RKO (cell line): Measurements from ENCODE around the gene PPFIBP1.
"Not testable (repeated sequence)": the region's sequence is repeated elsewhere in the genome, so short reads cannot be mapped to it uniquely, and the experiment has no call there.

Experiments used
- DNase-seq: peaks from one replicate; pipeline ENCODE4 v3.0.0-alpha.2; 2016; ENCODE audit warnings: low spot score

Gene PPFIBP1

DNA sequence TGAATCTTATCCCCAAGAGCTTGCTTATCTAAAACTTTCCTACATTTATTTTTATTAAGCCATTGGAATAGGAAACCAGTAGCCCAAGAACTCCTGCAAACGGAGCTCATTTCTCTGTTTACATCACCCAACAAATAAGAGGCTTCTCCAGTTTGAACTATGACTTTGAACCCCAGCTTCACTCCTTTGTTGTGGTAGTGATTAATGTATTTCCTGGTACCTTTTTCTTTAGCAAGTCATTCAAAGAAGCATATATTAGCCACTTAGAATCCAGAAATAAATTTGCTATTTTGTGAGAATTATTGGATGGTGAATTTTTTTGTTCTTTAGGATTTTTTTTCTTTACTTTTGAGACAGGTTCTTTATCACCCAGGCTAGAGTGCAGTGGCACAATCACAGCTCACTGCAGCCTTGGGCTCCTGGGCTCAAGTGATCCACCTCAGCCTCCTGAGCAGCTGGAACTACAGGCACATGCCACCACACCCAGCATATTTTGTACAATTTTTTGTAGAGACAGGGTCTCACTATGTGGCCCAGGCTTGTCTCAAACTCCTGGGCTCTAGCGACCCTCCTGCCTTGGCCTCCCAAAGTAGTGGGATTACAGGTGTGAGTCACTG, 104.0 kb downstream of the PPFIBP1 start:
- not testable (repeated sequence) for DNase-seq

DNA sequence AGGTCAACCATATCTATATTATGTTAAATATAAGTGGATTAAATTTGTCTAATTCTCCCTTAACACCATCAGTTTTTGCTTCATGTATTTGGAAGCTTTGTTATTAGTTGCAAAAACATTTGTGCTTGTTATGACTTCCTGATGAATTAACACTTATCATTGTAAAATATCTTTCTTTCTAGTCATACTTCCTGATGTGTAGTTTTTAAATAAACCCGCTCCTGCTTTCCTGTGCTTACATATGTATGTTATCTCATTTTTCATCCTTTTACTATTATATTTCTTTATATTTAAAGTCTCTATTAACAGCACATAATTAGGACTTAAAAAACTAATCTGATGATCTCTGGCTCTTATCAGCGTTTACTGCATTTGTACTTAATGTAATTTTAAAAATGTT, 106.2 kb downstream of the PPFIBP1 start:
- DNase-seq, result not testable (repeated sequence)

DNA sequence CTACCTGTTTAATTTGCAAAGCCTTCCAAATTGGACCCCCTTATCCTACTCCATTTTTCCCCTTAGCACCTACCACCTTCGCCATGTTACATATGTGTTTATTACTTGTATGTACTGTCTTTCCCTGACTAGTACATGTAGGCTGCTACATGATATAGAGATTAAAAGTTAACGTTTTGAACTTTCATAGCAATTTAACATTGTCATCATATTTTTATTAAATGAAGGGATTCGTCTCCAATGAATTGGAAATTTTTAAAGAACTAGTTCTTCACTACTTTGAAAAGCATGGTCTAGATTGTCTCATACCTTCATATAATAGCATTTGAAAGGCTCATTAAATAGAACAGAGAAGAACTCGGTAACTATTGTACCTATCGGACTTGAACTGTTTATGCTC, 107.4 kb downstream of the PPFIBP1 start:
- no peak for DNase-seq

DNA sequence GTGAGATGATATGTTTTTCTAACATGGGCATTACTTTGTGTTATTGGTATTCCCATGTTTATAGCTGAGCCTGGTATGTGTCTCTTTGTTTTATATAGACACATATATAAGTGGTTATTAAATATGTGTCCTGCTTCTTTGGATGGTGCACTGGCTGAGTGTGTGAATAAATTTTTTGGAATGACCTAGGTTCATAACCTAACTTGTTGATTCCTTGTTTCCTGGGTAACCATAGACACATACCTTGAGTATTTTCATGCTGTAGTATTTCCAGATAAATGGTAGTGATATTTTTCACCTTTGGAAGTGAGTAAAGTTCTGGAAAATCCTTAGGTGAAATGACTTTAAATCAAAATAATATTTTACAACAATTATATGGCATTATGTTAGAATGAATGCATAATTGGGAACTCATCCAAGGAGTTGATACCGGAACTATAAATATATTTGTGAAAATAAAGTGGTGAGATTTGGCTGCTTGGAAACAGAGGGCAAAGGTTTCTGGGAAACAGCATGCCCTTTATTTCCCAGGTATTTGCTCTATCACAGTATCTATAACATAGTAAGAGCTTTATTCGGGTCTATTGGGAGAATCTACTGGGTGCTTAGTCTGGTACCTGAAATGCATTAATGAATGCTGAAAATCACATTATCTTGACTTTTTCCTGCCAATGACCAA, 107.9 kb downstream of the PPFIBP1 start:
- DNase-seq, result no peak

DNA sequence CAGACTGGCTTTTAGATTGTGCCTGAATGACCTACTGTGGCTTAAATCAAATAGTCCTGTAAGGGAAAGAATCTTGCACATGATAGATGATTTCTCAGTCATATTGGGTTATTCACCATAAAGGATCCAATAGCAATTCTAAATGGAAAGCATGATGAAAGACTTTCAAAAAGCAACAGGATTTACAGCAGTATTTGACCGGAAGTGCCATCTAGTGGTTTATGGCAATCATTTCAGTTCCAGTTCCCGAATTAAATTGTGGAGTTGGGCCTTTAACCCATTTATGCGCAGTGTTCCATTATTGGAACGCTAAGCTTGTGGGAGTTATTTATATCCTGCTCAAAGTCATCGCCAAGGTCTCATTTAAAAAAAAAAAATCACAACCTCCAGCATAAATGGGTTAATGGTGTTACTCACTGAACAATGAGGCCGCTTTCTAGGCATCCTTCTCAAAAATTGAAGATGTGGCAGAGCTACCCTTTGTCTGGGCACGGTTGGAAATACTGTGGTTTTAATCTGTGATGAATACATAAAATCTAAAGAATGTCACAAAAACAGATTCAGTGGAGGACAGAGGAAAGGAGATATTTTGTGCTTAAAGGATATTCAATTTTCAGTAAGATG, 111.5 kb downstream of the PPFIBP1 start:
- peak; percentile 81 for DNase-seq

DNA sequence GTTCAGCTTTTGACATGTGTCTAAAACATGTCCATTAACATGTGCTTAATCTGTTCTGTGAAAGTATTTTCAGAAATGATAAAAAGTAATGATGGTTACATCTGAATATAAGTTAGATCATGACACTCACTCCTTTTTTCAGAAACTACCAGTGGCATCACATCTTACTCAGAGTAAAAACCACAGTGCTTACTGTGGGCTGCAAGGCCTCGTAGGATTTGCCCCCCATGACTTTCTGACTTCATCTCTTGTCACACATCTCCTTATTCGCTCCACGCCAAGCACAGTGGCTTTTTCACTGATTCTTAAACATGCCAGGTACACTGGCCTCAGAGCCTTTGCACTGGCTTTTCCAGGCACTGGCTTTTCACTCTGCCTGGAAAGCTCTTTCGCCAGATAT, 112.6 kb downstream of the PPFIBP1 start:
- not testable (repeated sequence) for DNase-seq

DNA sequence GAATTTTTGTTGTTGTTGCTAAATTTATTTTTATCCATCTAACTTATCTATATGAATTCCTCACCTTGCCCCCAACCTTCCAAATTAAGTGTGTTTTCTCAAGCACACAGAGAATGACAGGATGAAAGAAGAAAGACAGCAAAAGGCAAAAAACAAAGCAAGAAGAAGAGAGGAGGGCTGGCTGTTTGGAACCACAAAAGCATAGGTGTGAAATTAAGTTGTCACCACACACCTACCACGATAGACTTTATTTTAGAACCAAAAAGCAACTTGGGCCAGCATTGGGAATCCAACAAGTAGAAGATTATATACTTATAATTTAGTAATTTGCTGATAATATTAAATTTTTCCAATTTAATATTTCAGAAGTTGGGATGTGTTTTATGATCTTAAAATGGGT, 113.5 kb downstream of the PPFIBP1 start:
- DNase-seq, result no peak

DNA sequence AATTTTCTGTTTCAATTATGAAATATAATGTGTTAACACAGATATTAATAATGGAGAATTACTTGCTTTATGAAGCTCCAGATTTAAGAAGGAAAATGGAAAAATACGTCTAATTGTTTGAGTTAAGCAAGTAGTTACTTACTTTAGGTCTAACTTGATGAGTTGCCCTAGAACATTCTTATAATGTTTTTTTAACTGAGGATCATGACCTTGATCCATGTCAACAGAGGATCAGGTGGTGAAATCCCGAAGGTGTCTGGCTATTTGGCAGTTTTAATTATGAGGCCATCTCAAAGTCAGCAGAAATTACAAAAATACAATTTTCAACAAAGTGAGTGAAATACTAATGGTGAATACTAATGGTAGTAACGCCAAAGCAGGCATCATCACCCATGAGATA, 115.3 kb downstream of the PPFIBP1 start:
- DNase-seq, result no peak

DNA sequence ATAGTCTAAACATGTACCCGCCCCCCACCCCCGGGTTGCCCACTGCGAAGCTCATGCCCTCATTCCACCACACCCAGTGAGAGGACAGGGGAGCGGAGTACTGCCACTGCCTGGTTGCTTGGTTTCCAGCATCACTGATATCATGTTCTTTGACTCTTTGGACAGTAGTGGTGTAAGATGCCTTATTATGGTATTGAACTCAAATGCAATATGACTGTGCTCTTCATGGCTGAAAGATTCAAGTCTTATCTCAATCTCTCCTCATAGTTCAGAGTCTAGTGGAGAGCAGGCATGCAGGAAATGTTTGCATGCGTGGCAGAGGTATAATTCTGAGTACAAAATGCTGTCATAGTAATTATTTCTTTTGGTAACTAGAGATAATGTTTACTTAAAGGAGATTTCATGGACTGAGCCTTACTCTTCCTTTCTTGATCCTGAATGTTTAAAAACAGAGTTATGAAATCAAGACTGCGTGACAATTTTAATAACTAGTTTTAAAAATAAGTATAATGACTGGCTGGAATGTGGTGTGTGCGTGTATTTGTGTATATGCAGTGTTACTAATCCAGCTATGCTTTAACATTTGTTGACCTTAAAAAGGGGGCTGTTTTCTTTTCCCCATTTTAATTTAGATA, 116.7 kb downstream of the PPFIBP1 start:
- not testable (repeated sequence) for DNase-seq

DNA sequence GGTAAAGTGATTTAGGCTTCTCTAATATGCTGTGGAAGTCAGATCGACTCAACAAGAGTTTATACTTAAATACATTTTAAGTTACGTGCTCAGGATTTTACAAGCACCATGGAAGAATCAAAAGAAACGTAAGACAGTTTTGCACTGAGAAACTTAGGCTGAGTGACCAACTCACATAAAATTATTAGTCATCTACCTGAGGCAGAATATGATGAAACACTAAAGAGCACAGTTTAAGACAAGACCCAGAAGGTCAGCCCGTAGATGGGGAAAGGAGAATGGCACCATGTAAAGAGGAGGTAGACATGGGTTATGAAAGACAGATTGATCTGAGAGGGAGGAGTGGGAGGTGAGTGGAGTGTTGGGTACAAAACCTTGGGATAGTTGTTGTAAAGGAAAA, 118.4 kb downstream of the PPFIBP1 start:
- DNase-seq, result not testable (repeated sequence)

DNA sequence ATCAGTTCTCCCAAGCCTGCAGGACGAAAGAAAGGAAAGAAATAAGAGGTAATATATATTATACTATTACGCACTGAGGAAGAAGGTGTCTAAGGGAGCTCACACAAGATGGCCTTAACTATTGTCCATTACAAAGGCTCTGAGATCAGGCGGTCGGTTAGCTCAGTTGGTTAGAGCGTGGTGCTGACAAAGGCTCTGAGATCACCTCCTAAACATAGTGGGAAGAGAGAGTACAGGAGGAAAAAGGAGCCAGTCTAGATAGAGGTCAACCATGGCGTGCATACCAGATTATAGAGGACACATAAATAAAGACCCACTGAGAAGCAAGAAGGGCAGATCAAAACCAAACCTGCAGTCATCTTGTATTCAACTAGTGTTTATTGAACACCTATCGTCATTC, 118.9 kb downstream of the PPFIBP1 start:
- DNase-seq, result not testable (repeated sequence)

DNA sequence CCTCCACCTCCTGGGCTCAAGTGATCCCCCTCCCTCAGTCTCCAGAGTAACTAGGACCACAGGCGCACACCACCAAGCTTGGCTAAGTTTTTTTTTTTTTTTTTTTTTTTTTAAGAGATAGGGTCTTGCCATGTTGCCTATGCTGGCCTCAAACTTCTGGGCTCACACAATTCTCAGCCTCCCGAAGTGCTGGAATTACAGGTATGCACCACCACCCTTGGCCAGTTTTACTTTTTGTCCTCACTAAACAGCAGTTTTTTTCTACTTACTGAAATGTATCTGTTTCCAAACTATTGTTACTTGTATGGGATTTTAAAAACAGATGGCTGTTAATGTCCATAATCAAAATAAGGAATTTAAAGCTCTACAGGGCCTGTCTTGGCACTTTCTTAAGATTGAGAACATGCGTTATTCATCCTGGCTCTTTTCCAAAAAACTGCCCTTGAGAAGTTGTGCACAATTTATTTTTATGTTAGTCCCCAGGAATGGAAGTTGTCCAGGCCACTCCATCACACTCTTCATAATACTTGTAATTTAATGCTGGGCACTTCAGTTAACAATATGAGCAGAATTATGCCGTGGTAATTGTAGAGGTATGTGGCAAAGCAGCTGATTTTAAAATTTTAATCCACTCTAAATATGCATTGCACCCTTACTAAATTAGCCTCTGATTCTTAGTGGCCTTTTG, 120.3 kb downstream of the PPFIBP1 start:
- no peak for DNase-seq

DNA sequence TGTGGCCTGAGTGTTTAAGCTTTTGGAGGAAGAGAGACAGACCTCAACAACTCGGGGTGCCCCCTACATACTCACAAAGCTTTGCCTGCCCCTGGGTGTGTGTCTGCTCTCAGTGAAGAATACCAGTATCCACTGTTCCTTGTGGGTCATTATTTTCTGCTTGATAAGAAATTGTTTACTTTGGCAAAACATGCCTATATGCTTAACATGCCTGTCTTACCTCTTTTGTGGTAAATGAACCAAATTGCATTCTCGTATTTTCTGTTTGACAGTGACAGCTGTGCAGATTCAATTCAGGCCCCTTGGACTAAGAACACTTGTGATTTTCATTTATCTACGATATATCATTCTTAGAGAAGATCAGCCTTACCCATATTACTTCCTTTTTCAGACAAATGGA, 121.7 kb downstream of the PPFIBP1 start:
- no peak for DNase-seq

DNA sequence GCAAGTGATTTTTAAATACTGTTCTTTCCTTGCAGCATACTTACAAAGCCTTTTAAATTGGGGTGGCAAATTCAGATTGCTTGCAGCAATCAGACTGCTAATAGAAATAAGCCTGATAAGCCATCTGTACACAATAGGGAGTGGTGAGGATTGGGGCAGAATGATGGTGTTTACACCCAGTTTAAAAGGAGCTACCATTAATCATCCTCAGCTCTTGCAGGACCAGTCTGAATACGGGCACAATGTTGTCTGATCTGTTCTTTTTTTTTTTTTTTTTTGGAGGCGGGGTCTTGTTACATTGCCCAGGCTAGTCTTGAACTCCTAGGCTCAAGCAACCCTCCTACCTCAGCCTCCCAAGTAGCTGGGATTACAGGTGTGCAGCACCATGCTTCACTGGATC, 122.1 kb downstream of the PPFIBP1 start:
- DNase-seq, result no peak

DNA sequence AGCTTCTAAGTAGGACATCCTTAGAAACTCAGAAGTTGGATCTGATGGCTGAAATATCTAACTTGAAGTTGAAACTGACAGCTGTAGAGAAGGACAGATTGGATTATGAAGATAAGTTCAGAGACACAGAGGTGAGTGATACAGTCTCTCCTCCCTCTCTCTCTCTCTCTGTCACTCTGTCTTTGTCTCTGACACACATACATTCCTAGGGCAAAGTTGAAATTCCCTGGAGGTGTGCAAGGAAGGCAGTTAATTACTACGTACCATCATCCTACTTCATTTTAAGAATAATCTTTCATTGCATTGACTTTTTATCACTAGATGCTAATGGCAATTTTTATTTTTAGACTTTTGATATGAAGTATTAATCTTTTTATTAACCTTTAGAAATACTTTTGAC, 126.0 kb downstream of the PPFIBP1 start:
- no peak for DNase-seq

DNA sequence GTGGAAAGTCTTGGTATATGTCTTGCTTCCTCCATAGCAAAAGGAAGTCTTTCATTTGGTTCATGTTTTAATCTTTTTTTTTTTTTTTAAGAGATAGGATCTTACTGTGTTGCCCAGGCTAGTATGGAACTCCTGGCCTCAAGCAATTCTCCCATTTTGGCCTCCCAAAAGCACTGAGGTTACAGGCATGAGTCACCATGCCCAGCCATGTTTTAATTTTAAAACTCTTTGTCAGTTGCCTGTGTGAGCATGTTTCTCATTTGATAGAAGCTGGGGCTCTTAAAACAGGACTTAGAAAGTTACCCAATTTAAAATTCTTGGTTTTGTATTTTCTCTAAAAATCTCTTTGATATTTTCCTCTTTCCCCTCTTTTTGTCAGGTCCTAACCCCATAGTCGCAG, 127.2 kb downstream of the PPFIBP1 start:
- no peak for DNase-seq

DNA sequence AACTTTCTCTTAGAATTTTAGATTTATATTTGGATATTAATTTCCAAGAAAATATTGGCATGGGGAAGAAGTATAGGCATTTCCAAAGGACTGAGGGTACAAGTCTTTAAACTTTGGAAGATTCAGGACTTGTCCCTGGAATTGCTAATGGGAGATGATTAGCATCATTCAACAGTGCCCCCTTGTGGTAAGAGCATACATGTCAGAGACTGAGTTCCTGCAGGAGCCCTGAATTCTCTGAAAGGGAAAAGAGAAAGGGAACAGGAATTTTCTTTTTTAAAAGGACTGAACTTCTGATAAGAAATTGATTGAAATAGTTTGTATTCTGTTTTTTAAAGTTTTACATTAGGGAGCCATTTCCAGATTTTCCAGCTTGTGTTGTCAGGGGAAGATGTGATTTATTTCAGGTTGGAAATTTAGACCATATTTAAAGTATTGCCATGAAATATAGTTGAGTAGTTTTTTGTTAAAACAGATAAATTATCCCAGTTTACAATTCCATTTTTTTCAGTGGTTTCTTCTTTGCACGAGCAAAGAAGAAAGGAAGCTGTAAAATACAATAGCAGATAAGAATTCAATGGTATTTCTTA, 128.3 kb downstream of the PPFIBP1 start:
- peak; percentile 81 for DNase-seq

DNA sequence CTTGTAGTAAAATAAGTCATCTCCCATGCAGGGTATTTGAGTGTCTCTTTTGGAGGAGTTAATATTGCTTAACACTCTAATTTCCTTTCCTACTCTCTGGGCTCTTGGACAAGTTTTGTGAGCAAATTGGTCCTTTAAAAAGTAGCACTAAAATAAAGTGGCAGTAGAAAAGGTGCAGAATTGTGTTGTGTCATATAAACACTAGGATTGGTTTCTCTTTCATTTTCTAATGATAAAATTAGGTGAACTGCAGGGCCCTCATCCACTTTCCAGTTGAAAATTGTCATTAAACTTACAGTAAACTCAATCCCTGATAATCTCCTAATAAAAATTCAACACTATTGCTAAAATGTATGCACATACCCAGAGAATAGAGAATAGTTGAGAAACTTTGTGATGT, 129.7 kb downstream of the PPFIBP1 start:
- no peak for DNase-seq

DNA sequence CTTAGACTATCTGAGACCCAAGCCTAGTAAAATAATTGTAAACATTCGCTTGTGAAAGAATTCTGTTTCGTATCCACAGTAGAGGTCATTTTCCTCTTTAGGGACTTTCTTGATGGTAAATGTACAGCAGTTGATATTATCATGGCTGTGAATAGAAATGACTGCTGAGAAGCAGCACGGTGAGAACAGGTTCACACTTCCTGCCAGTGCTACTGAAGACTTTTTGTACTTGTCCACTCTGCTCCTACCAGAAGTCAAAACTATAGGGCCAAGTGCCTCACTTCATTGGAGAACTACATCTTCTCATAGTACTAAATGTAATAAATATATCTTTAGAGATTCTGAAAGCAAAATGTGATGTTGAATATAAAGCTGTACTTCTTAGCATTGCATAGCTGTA, 131.5 kb downstream of the PPFIBP1 start:
- not testable (repeated sequence) for DNase-seq

DNA sequence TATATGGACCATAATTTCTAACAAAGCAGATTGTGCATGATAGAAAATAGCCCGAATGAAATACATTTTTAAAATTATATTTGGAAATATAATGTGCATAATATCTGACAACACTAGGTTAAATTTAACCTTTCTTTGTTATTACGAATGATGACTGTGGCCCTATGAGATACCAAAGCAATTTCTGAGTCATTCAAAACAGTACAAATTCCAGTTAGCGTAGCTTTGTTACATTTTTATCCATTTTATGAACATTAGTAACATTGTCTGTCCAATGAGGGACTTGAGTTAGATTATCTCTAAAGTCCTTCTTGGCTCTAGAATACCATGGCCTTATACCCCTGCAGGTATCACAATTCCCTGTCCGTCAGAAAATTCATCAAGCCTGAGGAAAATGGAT, 133.3 kb downstream of the PPFIBP1 start:
- DNase-seq, result no peak

DNA sequence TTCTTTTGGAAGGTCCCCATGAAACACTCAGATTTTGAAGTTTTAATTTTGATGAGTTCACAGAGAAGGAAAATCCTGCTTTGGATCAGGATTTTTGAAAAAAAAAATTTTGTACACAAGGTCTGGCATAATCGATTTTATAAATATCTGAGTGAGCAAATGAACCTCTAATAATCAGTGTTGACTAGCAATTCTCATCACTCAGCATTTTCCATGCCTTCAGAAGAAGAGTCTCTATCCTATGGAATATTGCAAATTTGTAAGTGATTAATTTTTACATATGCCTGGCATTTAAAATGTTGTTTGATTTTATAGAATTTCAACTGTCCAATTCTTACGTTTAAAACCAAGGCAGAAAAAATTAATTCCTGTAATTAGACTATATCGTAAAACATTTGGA, 141.7 kb downstream of the PPFIBP1 start:
- no peak for DNase-seq

DNA sequence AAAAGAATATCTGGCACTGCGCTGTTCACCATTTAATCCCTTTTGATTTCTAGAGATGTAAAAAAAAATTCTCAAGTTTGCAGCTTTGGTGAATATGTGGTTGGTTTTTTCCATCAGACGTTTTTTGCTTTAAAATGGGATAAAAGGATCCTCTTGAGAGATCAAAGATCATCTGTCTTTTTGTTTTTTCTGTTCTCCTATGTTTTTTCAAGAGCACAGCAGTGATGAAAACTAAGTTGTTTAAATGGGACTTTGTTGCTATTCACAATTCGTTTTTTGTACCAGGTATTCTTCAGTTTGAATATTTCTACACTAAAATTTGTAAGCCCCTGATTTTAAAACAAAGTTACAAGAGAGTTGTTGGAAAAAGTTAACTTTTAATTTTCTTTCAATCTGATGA, 142.5 kb downstream of the PPFIBP1 start:
- DNase-seq, result no peak
